HCT116 (cell line): ENCODE data around the gene GRIK4. TPM values are rescaled to one million over a fixed set of nuclear protein-coding genes. Genes with fewer than 3 reads are reported as not detected.

ENCODE experiments used
- ATAC-seq: fragments of 200-7000 bp; cut with Tn5 transposase; 2 replicates; pipeline ENCODE4 v1.9.1; 2020; ENCODE audit warnings: mild to moderate bottlenecking, moderate library complexity
- BruUV-seq: library from RNA; stranded (reverse); fragments of 400-500 nt; replicated peaks from 2 replicates; lab custom pipeline; 2021; lab: Mats Ljungman, UMichigan
- CTCF ChIA-PET: fragments of 300-600 bp; sonication (Branson Sonifier 250); formaldehyde crosslinking; loops from one replicate; lab custom pipeline; 2021; ENCODE audit warnings: antibody characterized with exemption; lab: Charles Lee
- POLR2A ChIA-PET: fragments of 300-600, 350-600 bp; sonication (Branson Sonifier 250); formaldehyde crosslinking; loops from one replicate; lab custom pipeline; 2021; ENCODE audit warnings: antibody characterized with exemption; lab: Charles Lee
- RAD21 ChIA-PET, 2 experiments: fragments of 300-600 bp; sonication (Branson Sonifier 250); formaldehyde crosslinking; loops; one replicate each; lab custom pipeline; 2023; ENCODE audit warnings: low total read pairs in 2 of 2; ENCODE audit not compliant: uncharacterized antibody in 2 of 2, unreplicated experiment in 2 of 2, low non-redundant PET in 1 of 2; lab: Charles Lee
- DNase-seq: peaks from one replicate; pipeline ENCODE4 v3.0.0-alpha.2; 2010; ENCODE audit warnings: low read depth, low spot score
- H2AFZ ChIP-seq: fragments of 200-600 bp; shearing (Covaris generic), sonication (generic); 2 replicates; pipeline ENCODE4 v1.6.1; 2017; ENCODE audit warnings: low read depth, mixed run types, mixed read lengths, antibody characterized with exemption, low read length; ENCODE audit not compliant: poor library complexity, severe bottlenecking
- H3K27ac ChIP-seq: 2 replicates; pipeline ENCODE4 v1.5.1; 2012; ENCODE audit warnings: low read depth, low read length
- H3K27me3 ChIP-seq: fragments of 200-600 bp; sonication (generic); 2 replicates; pipeline ENCODE4 v1.6.1; 2016; ENCODE audit warnings: mixed run types, low read length, mixed read lengths; ENCODE audit not compliant: insufficient read depth
- H3K36me3 ChIP-seq, 2 experiments: fragments of 200-500 bp in 1 of 2; fragments of 200-600 bp in 1 of 2; sonication (Bioruptor generic) in 1 of 2; sonication (generic) in 1 of 2; 2 replicates each; pipeline versions ENCODE4 v1.5.1 to v1.6.1; 2014 to 2016; ENCODE audit warnings: low read length in 2 of 2, inconsistent platforms in 1 of 2, mixed read lengths in 1 of 2, mixed run types in 1 of 2; ENCODE audit not compliant: insufficient read depth in 2 of 2, control insufficient read depth in 1 of 2
- H3K4me1 ChIP-seq, 2 experiments: fragments of 200-600 bp in 1 of 2; sonication (generic) in 1 of 2; 2 replicates each; pipeline versions ENCODE4 v1.5.1 to v1.6.1; 2012 to 2017; ENCODE audit warnings: low read length in 2 of 2, inconsistent platforms in 1 of 2, mild to moderate bottlenecking in 1 of 2, mixed read lengths in 1 of 2, mixed run types in 1 of 2, moderate library complexity in 1 of 2; ENCODE audit not compliant: insufficient read depth in 2 of 2, control insufficient read depth in 1 of 2
- H3K4me2 ChIP-seq: fragments of 200-600 bp; sonication (generic); 2 replicates; pipeline ENCODE4 v1.6.1; 2017; ENCODE audit warnings: mixed run types, low read length, mixed read lengths
- H3K4me3 ChIP-seq, 2 experiments: fragments of 200-600 bp in 1 of 2; sonication (generic) in 1 of 2; replicated peaks in 1 of 2; 2 replicates each; pipeline ENCODE4 v1.5.1; 2011 to 2016; ENCODE audit warnings: low read length in 2 of 2, control low read depth in 1 of 2, low read depth in 1 of 2, mild to moderate bottlenecking in 1 of 2, mixed read lengths in 1 of 2, mixed run types in 1 of 2
- H3K79me2 ChIP-seq: fragments of 200-600 bp; sonication (generic); 2 replicates; pipeline ENCODE4 v1.6.1; 2017; ENCODE audit warnings: mild to moderate bottlenecking, mixed run types, low read length, moderate library complexity, mixed read lengths; ENCODE audit not compliant: insufficient read depth
- H3K9ac ChIP-seq: fragments of 200-600 bp; sonication (generic); 2 replicates; pipeline ENCODE4 v1.6.1; 2016; ENCODE audit warnings: low read length, mixed read lengths
- H3K9me2 ChIP-seq: fragments of 200-600 bp; sonication (generic), shearing (Covaris generic); 2 replicates; pipeline ENCODE4 v1.6.1; 2017; ENCODE audit warnings: mixed run types, mild to moderate bottlenecking, moderate library complexity; ENCODE audit not compliant: insufficient read depth
- H3K9me3 ChIP-seq, 2 experiments: fragments of 200-500 bp in 1 of 2; fragments of 200-600 bp in 1 of 2; sonication (Bioruptor generic) in 1 of 2; sonication (generic) in 1 of 2; 2 replicates each; pipeline ENCODE4 v1.6.1; 2014 to 2017; ENCODE audit warnings: low read length in 2 of 2, mixed read lengths in 2 of 2, inconsistent platforms in 1 of 2, low read depth in 1 of 2, mild to moderate bottlenecking in 1 of 2, mixed run types in 1 of 2, moderate library complexity in 1 of 2; ENCODE audit not compliant: control insufficient read depth in 1 of 2, insufficient read depth in 1 of 2
- H4K20me1 ChIP-seq: fragments of 200-600 bp; sonication (generic), shearing (Covaris generic); 2 replicates; pipeline ENCODE4 v1.6.1; 2017; ENCODE audit warnings: mixed run types, mild to moderate bottlenecking, moderate library complexity; ENCODE audit not compliant: insufficient read depth
- CBX3 ChIP-seq: IDR thresholded peaks from 2 replicates; pipeline ENCODE4 v1.6.1; 2012; ENCODE audit warnings: low read depth
- ELF1 ChIP-seq: IDR thresholded peaks from 2 replicates; pipeline ENCODE4 v1.6.1; 2012; ENCODE audit warnings: low read depth, borderline replicate concordance
- EZH2 ChIP-seq: fragments of 200-600 bp; sonication (generic); IDR thresholded peaks from 2 replicates; pipeline ENCODE4 v1.6.1; 2017; ENCODE audit warnings: antibody characterized with exemption, mixed run types
- EZH2phosphoT487 ChIP-seq: fragments of 200-600 bp; IDR thresholded peaks from 2 replicates; pipeline ENCODE4 v1.6.1; 2018; ENCODE audit warnings: antibody characterized with exemption, borderline replicate concordance
- FOSL1 ChIP-seq: IDR thresholded peaks from 2 replicates; pipeline ENCODE4 v1.6.1; 2012; ENCODE audit warnings: low read depth
- JUND ChIP-seq: IDR thresholded peaks from 2 replicates; pipeline ENCODE4 v1.6.1; 2012
- POLR2A ChIP-seq: IDR thresholded peaks from 2 replicates; pipeline ENCODE4 v1.7.0; 2011; ENCODE audit warnings: borderline replicate concordance; ENCODE audit not compliant: insufficient read depth, insufficient read length; ENCODE audit errors: extremely low read depth
- POLR2AphosphoS5 ChIP-seq: IDR thresholded peaks from 2 replicates; pipeline ENCODE4 v1.6.1; 2011; ENCODE audit warnings: mild to moderate bottlenecking, low read depth, low read length, moderate library complexity
- RAD21 ChIP-seq: IDR thresholded peaks from 2 replicates; pipeline ENCODE4 v1.6.1; 2012; ENCODE audit warnings: low read depth, mild to moderate bottlenecking
- SIN3A ChIP-seq: IDR thresholded peaks from 2 replicates; pipeline ENCODE4 v1.6.1; 2012; ENCODE audit warnings: low read depth
- SP1 ChIP-seq: IDR thresholded peaks from 2 replicates; pipeline ENCODE4 v1.6.1; 2012; ENCODE audit warnings: low read depth
- TCF7L2 ChIP-seq: IDR thresholded peaks from 2 replicates; pipeline ENCODE4 v1.7.0; 2011; ENCODE audit warnings: borderline replicate concordance, inconsistent platforms; ENCODE audit not compliant: insufficient read depth, insufficient read length; ENCODE audit errors: extremely low read depth
- ZNF274 ChIP-seq: fragments of 200-500 bp; sonication (Bioruptor generic); IDR thresholded peaks from 2 replicates; pipeline ENCODE4 v1.6.1; 2014; ENCODE audit warnings: mild to moderate bottlenecking, low read depth, low read length, inconsistent platforms
- intact Hi-C: fragments of 100-400 bp; cut with micrococcal nuclease; formaldehyde crosslinking; loops from 2 replicates; pipeline ENCODE4 v1.10.0; 2022
- total RNA-seq: library from RNA; stranded (reverse); gene quantifications from one replicate; pipeline ENCODE4 v1.2.1, GENCODE V29; 2021; ENCODE audit not compliant: unreplicated experiment
- TF ChIP-seq, protein P1 (sequence below): IDR thresholded peaks from 2 replicates; pipeline ENCODE4 v1.6.1; 2012; ENCODE audit warnings: low read depth
- TF ChIP-seq, protein P2 (sequence below): IDR thresholded peaks from 2 replicates; pipeline ENCODE4 v1.6.1; 2012

Gene GRIK4
- total RNA-seq, 1 experiment from 2014 or later, result 0.52 TPM

DNA sequence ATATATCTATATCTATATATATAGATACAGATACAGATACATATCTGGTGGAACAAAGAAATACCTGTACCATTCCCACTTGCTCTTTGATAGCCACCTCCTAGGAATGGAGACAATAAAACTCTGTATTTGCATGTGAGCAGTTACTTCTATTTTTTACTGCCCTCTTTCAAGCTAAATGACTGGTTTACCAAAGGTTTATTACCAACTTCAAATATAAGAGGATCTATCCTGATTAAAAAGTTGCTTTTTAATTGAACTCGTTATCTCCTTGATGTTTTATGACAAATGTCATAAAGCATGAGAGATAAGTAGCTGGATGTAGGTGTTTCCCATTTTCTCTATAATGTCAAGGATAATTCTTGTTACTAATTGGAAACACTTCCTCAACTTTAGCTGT, 21.7 kb upstream of the GRIK4 start:
- no TSS peak for BruUV-seq
- Histone ChIP-seq H3K9ac (no peak overlapping the region), H3K27ac (no peak overlapping the region), H3K27me3 (no peaks in the 10 kb centered on the region), H3K9me3 (no peaks in the 10 kb centered on the region), H3K36me3 (peaks cover 7 to 8% of the 10 kb centered on the region in 2 experiments; a peak in 1 of 4 replicates), H2AFZ (no peak overlapping the region), H3K4me3 (no peak overlapping the region), H4K20me1 (no peaks in the 10 kb centered on the region)
- CTCF ChIA-PET, result no interaction called here
- RAD21 ChIA-PET, result no interaction called here
- ATAC-seq, result no peak
- POLR2A ChIA-PET, result no interaction called here
- TF ChIP-seq POLR2AphosphoS5, result no peak
- TF ChIP-seq SIN3A, result no peak
- no peak for TF ChIP-seq EZH2
- TF ChIP-seq, all 23 proteins: peak for 0
- H3K4me1 ChIP-seq, result no peaks in the 10 kb centered on the region
- H3K4me2 ChIP-seq, result no peak overlapping the region
- intact Hi-C loops, result no loop called here
- H3K79me2 ChIP-seq, result no peaks in the 10 kb centered on the region
- no peaks in the 10 kb centered on the region for H3K9me2 ChIP-seq
- no peak for DNase-seq

DNA sequence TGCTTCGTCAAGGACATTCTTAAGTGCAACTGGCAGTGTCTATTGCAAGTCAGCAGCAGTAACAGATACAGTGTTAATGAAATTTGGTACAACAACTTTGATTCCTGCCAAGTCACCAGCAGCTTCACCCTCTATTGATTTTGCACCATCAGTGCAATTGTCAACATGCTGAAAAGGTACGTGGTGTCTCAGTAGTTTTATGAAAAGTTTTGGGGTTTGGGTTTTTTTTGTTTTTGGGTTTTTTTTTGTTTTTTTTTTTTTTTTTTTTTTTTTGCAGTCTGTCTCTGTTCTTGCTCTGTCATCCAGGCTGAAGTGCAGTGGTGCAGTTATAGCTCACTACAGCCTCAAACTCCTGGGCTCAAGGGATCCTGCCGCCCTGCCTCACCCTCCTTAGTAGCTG, 19.1 kb upstream of the GRIK4 start:
- TF ChIP-seq FOSL1, result no peak
- TF ChIP-seq, protein P1, sequence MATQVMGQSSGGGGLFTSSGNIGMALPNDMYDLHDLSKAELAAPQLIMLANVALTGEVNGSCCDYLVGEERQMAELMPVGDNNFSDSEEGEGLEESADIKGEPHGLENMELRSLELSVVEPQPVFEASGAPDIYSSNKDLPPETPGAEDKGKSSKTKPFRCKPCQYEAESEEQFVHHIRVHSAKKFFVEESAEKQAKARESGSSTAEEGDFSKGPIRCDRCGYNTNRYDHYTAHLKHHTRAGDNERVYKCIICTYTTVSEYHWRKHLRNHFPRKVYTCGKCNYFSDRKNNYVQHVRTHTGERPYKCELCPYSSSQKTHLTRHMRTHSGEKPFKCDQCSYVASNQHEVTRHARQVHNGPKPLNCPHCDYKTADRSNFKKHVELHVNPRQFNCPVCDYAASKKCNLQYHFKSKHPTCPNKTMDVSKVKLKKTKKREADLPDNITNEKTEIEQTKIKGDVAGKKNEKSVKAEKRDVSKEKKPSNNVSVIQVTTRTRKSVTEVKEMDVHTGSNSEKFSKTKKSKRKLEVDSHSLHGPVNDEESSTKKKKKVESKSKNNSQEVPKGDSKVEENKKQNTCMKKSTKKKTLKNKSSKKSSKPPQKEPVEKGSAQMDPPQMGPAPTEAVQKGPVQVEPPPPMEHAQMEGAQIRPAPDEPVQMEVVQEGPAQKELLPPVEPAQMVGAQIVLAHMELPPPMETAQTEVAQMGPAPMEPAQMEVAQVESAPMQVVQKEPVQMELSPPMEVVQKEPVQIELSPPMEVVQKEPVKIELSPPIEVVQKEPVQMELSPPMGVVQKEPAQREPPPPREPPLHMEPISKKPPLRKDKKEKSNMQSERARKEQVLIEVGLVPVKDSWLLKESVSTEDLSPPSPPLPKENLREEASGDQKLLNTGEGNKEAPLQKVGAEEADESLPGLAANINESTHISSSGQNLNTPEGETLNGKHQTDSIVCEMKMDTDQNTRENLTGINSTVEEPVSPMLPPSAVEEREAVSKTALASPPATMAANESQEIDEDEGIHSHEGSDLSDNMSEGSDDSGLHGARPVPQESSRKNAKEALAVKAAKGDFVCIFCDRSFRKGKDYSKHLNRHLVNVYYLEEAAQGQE, result no peak
- no peak for TF ChIP-seq POLR2A
- no peak for TF ChIP-seq SP1
- TF ChIP-seq, protein P2, sequence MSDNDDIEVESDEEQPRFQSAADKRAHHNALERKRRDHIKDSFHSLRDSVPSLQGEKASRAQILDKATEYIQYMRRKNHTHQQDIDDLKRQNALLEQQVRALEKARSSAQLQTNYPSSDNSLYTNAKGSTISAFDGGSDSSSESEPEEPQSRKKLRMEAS, result no peak
- TF ChIP-seq TCF7L2, result no peak
- no peak for TF ChIP-seq JUND
- TF ChIP-seq CBX3, result no peak
- TF ChIP-seq EZH2phosphoT487, result no peak
- TF ChIP-seq EZH2, result no peak
- TF ChIP-seq ELF1, result no peak
- no peak for TF ChIP-seq RAD21
- no peak for TF ChIP-seq ZNF274
- no peak overlapping the region for H3K27ac ChIP-seq
- ATAC-seq, result no peak; the same call in 1 of the 2 replicates

More for the DNA sequence above, 19.1 kb upstream of the GRIK4 start:
- intact Hi-C loops, result no loop called here
- no TSS peak for BruUV-seq
- no peak overlapping the region for H2AFZ ChIP-seq
- H3K36me3 ChIP-seq, result no peaks in the 10 kb centered on the region
- H3K4me3 ChIP-seq, result no peak overlapping the region
- no peaks in the 10 kb centered on the region for H3K27me3 ChIP-seq
- POLR2A ChIA-PET, result no interaction called here
- no peak for DNase-seq
- H3K4me2 ChIP-seq, result no peak overlapping the region
- H3K4me1 ChIP-seq, result peaks cover 4 to 9% of the 10 kb centered on the region in 2 experiments; a peak in 3 of 4 replicates
- H3K9ac ChIP-seq, result no peak overlapping the region
- CTCF ChIA-PET, result no interaction called here
- H4K20me1 ChIP-seq, result no peaks in the 10 kb centered on the region
- H3K9me2 ChIP-seq, result no peaks in the 10 kb centered on the region
- RAD21 ChIA-PET, result no interaction called here
- H3K79me2 ChIP-seq, result no peaks in the 10 kb centered on the region
- no peaks in the 10 kb centered on the region for H3K9me3 ChIP-seq
